ENCODE results near the gene ENOX1. TPM values are rescaled to one million over a fixed set of nuclear protein-coding genes. Genes with fewer than 3 reads are reported as not detected.

The ENOX1 gene
- total and polyA plus RNA-seq, 2 of the 8 experiments (the other 6 are each of a cell fraction or from before 2014, with no cell fraction given): 0.23 to 0.37 TPM

DNA sequence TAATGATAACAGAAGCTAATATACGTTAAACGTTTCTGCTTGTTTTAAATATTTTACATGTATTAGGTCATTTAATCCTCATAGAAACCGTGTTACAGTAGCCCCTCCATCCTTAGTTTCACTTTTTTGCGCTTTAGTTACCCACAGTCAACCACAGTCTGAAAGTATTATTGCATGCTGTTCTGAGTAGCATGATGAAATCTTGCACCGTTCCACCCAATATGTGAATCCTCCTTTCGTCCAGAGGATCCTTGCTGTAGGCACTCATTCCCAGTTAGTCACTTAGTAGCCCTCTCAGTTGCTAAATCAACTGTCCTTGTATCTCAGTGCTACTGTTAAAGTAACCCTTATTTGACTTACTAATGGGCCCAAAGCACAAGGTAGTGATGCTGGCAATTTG lies 257.8 kb downstream of the ENOX1 start:
- no peak overlapping the region for H2BK15ac ChIP-seq (ENCODE audit: low read length)
- no peak overlapping the region for H3K14ac ChIP-seq (ENCODE audit: insufficient read length)
- no peak overlapping the region for H3K9ac ChIP-seq (replicated peaks in 1 of 4; ENCODE audit: extremely low read depth in 1 of 4, low read depth in 3 of 4, low read length in 3 of 4)
- no peak overlapping the region for H2AK5ac ChIP-seq (ENCODE audit: low read depth, low read length)
- H4K20me1 ChIP-seq (replicated peaks in 1 of 2; ENCODE audit: control insufficient read depth in 1 of 2, insufficient read depth in 2 of 2, low read length in 2 of 2): no peaks in the 10 kb centered on the region
- no peaks in the 10 kb centered on the region for H3K79me2 ChIP-seq (ENCODE audit: control insufficient read depth in 1 of 2, insufficient read depth in 2 of 2, low read length in 2 of 2)
- no peak overlapping the region for H3K27ac ChIP-seq (ENCODE audit: low read depth, low read length)
- no peak for FAIRE-seq
- H3K56ac ChIP-seq (replicated peaks; ENCODE audit: insufficient read length, low read depth, low read length): no peak overlapping the region
- WGBS, 2 experiments (ENCODE audit: extremely low coverage in 1 of 2, insufficient coverage in 1 of 2, insufficient read length in 1 of 2, insufficient replicate concordance in 2 of 2, low coverage in 1 of 2, low lambda C conversion rate in 2 of 2, missing lambda C conversion rate in 1 of 2): 85% methylated on average over 6 of the region's 6 CpGs; no CpG with 5 or more reads in 1 of the 2 experiments
- H3K23me2 ChIP-seq (ENCODE audit: low read depth, low read length): no peaks in the 10 kb centered on the region
- peak overlapping the region; percentile 74; the same call in 1 of the 2 replicates for H2AFZ ChIP-seq (ENCODE audit: low read length)
- H3K4me2 ChIP-seq (ENCODE audit: insufficient read depth in 1 of 2, low read depth in 2 of 2, low read length in 2 of 2): no peak overlapping the region
- no peak overlapping the region for H3K4ac ChIP-seq (replicated peaks; ENCODE audit: insufficient read length, low read depth, low read length)
- no peak overlapping the region for H3K4me3 ChIP-seq (ENCODE audit: extremely low read depth in 1 of 4, insufficient read depth in 2 of 4, low read depth in 3 of 4, low read length in 4 of 4)
- no peaks in the 10 kb centered on the region for H3K27me3 ChIP-seq (replicated peaks in 1 of 4; ENCODE audit: control insufficient read depth in 3 of 4, extremely low read depth in 1 of 4, insufficient read depth in 3 of 4, low read length in 3 of 4)
- POLR2A ChIA-PET (ENCODE audit: partially characterized antibody): no interaction called here
- CTCF ChIA-PET (ENCODE audit: partially characterized antibody): no interaction called here
- H3K4me1 ChIP-seq (replicated peaks in 1 of 4; ENCODE audit: control insufficient read depth in 3 of 4, insufficient read depth in 4 of 4, low read length in 3 of 4): no peaks in the 10 kb centered on the region
- no peaks in the 10 kb centered on the region for H3K9me3 ChIP-seq (ENCODE audit: insufficient read depth in 2 of 2, low read depth in 1 of 2, low read length in 1 of 2)
- H2BK5ac ChIP-seq (ENCODE audit: low read depth, low read length): no peak overlapping the region
- H4K5ac ChIP-seq (ENCODE audit: insufficient read length, low read depth, low read length): no peak overlapping the region
- H3K18ac ChIP-seq (ENCODE audit: extremely low read depth, low read length): no peak overlapping the region
- H4K91ac ChIP-seq (replicated peaks; ENCODE audit: insufficient read length, low read length): no peak overlapping the region
- H3K36me3 ChIP-seq (ENCODE audit: control insufficient read depth in 2 of 4, insufficient read depth in 4 of 4, low read length in 3 of 4): no peaks in the 10 kb centered on the region
- DNase-seq (ENCODE audit: low read depth in 1 of 2, low spot score in 2 of 2): no peak
- H2BK120ac ChIP-seq (replicated peaks; ENCODE audit: low read depth, low read length): no peak overlapping the region
- H4K8ac ChIP-seq (ENCODE audit: extremely low read depth, insufficient read depth, low read length): no peak overlapping the region
- no peaks in the 10 kb centered on the region for H3K79me1 ChIP-seq (ENCODE audit: low read depth, low read length)
- H3K23ac ChIP-seq (ENCODE audit: insufficient read length): no peak overlapping the region
- no peak overlapping the region for H2BK20ac ChIP-seq (ENCODE audit: low read length)
- no peak overlapping the region for H2BK12ac ChIP-seq (ENCODE audit: low read depth, low read length)
- TF ChIP-seq EZH2 (IDR thresholded peaks at IDR 0.05; ENCODE audit: low read depth, low read length, severe bottlenecking) (no peak), MAFK (IDR thresholded peaks at IDR 0.05; ENCODE audit: low read depth, low read length) (no peak), RAD21 (IDR thresholded peaks at IDR 0.05 in 1 of 2, conservative IDR thresholded peaks at IDR 0.05 in 1 of 2; ENCODE audit: low read depth in 2 of 2, low read length in 2 of 2) (no peak), GABPA (IDR thresholded peaks at IDR 0.05; ENCODE audit: borderline replicate concordance, insufficient read depth, low read length) (no peak), KDM5A (IDR thresholded peaks at IDR 0.05; ENCODE audit: low read length) (no peak), KDM1A (IDR thresholded peaks at IDR 0.05; ENCODE audit: borderline replicate concordance, low read length) (no peak), TBP (IDR thresholded peaks at IDR 0.05; ENCODE audit: low read depth, low read length) (no peak), SP2 (IDR thresholded peaks at IDR 0.05; ENCODE audit: low read length) (no peak), TCF12 (IDR thresholded peaks at IDR 0.05; ENCODE audit: low read depth, low read length) (no peak)
- TF ChIP-seq, protein P1, sequence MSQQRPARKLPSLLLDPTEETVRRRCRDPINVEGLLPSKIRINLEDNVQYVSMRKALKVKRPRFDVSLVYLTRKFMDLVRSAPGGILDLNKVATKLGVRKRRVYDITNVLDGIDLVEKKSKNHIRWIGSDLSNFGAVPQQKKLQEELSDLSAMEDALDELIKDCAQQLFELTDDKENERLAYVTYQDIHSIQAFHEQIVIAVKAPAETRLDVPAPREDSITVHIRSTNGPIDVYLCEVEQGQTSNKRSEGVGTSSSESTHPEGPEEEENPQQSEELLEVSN (IDR thresholded peaks at IDR 0.05): no peak
- TF ChIP-seq, protein P2, sequence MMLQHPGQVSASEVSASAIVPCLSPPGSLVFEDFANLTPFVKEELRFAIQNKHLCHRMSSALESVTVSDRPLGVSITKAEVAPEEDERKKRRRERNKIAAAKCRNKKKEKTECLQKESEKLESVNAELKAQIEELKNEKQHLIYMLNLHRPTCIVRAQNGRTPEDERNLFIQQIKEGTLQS (IDR thresholded peaks at IDR 0.05; ENCODE audit: insufficient read depth, low read depth, low read length): no peak
- TF ChIP-seq, protein P3, sequence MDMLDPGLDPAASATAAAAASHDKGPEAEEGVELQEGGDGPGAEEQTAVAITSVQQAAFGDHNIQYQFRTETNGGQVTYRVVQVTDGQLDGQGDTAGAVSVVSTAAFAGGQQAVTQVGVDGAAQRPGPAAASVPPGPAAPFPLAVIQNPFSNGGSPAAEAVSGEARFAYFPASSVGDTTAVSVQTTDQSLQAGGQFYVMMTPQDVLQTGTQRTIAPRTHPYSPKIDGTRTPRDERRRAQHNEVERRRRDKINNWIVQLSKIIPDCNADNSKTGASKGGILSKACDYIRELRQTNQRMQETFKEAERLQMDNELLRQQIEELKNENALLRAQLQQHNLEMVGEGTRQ (IDR thresholded peaks at IDR 0.05; ENCODE audit: low read length): no peak

All from H1 (cell line).